Kidney (tissue), 14 donors: ENCODE data around the gene BDNF. TPM values are rescaled to one million over a fixed set of nuclear protein-coding genes. Genes with fewer than 3 reads are reported as not detected.

Source experiments
- DNase-seq, 5 donors: peaks; one replicate each; pipeline ENCODE4 v3.0.0-alpha.2; 2013 to 2020
- FAIRE-seq: peaks from 2 replicates; lab custom pipeline; 2012; peaks lifted over from hg19 to GRCh38; lab: Jason Lieb, UNC
- H3K27ac ChIP-seq, 2 donors: one replicate each; pipeline ENCODE4 v1.7.0; 2013; ENCODE audit warnings: low read depth in 2 of 2, low read length in 2 of 2, inconsistent platforms in 1 of 2
- H3K27me3 ChIP-seq: one replicate; pipeline ENCODE4 v1.7.1; 2013; ENCODE audit warnings: low read length, inconsistent platforms; ENCODE audit not compliant: control insufficient read depth, insufficient read depth
- H3K36me3 ChIP-seq, 3 donors: one replicate each; pipeline versions ENCODE4 v1.7.0 to v1.7.1; 2013; ENCODE audit warnings: low read length in 3 of 3, control low read depth in 1 of 3, inconsistent platforms in 1 of 3; ENCODE audit not compliant: insufficient read depth in 3 of 3, control insufficient read depth in 2 of 3
- H3K4me1 ChIP-seq, 3 donors: one replicate each; pipeline versions ENCODE4 v1.7.0 to v1.7.1; 2013; ENCODE audit warnings: low read length in 3 of 3, inconsistent platforms in 1 of 3, low read depth in 1 of 3; ENCODE audit not compliant: control insufficient read depth in 2 of 3, insufficient read depth in 2 of 3
- H3K4me3 ChIP-seq, 3 donors: one replicate each; pipeline versions ENCODE4 v1.7.0 to v1.8.1; 2013; ENCODE audit warnings: low read length in 3 of 3, control low read depth in 1 of 3, inconsistent platforms in 1 of 3
- H3K9ac ChIP-seq, 3 donors: one replicate each; pipeline versions ENCODE4 v1.7.0 to v1.7.1; 2013; ENCODE audit warnings: low read length in 3 of 3, control low read depth in 1 of 3, inconsistent platforms in 1 of 3
- H3K9me3 ChIP-seq, 3 donors: one replicate each; pipeline versions ENCODE4 v1.7.0 to v1.7.1; 2013; ENCODE audit warnings: low read length in 3 of 3, control low read depth in 1 of 3, inconsistent platforms in 1 of 3; ENCODE audit not compliant: control insufficient read depth in 2 of 3, insufficient read depth in 1 of 3
- intact Hi-C: fragments of 100-400 bp; cut with DNase I; formaldehyde crosslinking; loops from one replicate; pipeline ENCODE4 v1.11.1; 2022
- polyA plus RNA-seq: library from polyadenylated mRNA; stranded (reverse); fragments of 350-450 nt; fragmentation: Illumina TruSeq; extraction: RNeasy Lipid Tissue Mini Kit (QIAGEN cat#74804); gene quantifications from one replicate; pipeline ENCODE4 v1.2.3, GENCODE V29; 2014; ENCODE audit warnings: low read depth, low replicate concordance; ENCODE audit not compliant: insufficient read depth
- total RNA-seq: library from RNA; stranded (reverse); fragmentation: NEBNext Ultra II Directional; extraction: Animal tissue kit (Norgen Biotek cat#: 25700); gene quantifications from one replicate; pipeline ENCODE4 v1.2.1, GENCODE V29; 2021
- TF ChIP-seq, protein P1 (sequence below): IDR thresholded peaks from 3 replicates; pipeline ENCODE4 v1.5.1; 2012; ENCODE audit warnings: mild to moderate bottlenecking, moderate library complexity, borderline replicate concordance; ENCODE audit not compliant: insufficient read depth; ENCODE audit errors: extremely low read depth
- donor health status: control.
- donor health status: control.
- donor health status: control.
- donor health status: control.
- donor health status: control.
- donor health status: DM: yes; HTN: yes; CAD: no.
- donor health status: Normal renal cell carcinoma (clear cell type).

BDNF gene
- total and polyA plus RNA-seq, 2 donors from 2014 or later = 0.19 to 0.31 TPM

DNA sequence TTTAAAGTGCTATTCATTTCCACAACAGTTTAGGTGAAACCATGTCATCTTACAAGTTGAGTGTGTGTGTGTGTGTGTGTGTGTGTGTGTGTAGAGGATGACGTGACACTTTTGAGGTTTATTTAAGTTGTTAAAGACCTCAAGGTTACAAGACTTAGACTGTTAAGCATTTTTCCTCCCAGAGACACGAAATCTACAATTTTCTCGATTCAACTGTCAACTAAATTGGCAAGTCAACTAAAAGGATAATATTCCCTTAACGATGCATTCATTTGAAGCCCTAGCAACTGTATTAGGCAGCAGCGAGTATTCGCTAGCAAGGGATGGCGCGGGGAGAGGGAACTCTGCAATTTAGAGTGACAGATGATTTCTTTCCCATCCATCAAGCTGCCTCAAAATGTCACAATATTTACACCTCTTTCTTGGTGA is 17.6 kb upstream of the BDNF start:
- Histone ChIP-seq H3K9me3 (no peaks in the 10 kb centered on the region), H3K27me3 (peaks cover 33% of the 10 kb centered on the region), H3K36me3 (no peaks in the 10 kb centered on the region), H3K27ac (no peak overlapping the region), H3K9ac (no peak overlapping the region), H3K4me3 (no peak overlapping the region), H3K4me1 (peaks cover 0 to 5% (median 0%) of the 10 kb centered on the region in 3 donors)
- TF ChIP-seq, protein P1, sequence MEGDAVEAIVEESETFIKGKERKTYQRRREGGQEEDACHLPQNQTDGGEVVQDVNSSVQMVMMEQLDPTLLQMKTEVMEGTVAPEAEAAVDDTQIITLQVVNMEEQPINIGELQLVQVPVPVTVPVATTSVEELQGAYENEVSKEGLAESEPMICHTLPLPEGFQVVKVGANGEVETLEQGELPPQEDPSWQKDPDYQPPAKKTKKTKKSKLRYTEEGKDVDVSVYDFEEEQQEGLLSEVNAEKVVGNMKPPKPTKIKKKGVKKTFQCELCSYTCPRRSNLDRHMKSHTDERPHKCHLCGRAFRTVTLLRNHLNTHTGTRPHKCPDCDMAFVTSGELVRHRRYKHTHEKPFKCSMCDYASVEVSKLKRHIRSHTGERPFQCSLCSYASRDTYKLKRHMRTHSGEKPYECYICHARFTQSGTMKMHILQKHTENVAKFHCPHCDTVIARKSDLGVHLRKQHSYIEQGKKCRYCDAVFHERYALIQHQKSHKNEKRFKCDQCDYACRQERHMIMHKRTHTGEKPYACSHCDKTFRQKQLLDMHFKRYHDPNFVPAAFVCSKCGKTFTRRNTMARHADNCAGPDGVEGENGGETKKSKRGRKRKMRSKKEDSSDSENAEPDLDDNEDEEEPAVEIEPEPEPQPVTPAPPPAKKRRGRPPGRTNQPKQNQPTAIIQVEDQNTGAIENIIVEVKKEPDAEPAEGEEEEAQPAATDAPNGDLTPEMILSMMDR = no peak
- FAIRE-seq = no peak
- no peak for DNase-seq
- intact Hi-C loops = no loop called here

DNA sequence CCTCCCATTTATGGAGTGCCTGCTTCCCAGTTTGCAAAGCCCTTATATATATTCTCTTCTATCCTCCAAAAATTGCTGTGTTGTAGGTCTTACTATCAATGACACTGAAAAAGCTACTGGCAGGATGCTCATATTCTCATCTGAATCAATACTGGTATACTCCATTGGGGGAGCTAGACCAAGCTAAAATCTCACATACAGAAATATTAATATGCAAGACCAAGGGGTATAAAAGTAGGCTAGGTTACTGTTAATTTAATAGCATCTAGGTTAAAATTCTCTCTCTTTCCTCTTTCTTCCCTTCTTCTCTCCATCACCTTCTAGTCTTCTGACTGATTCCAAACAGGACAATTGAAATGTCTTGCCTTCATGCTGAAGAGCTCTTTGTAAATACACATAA is 17.1 kb upstream of the BDNF start:
- Histone ChIP-seq H3K27me3 (peaks cover 32% of the 10 kb centered on the region), H3K9me3 (no peaks in the 10 kb centered on the region), H3K4me3 (no peak overlapping the region), H3K36me3 (no peaks in the 10 kb centered on the region), H3K27ac (no peak overlapping the region), H3K9ac (no peak overlapping the region), H3K4me1 (peaks cover 0 to 4% (median 0%) of the 10 kb centered on the region in 3 donors)
- DNase-seq = no peak
- FAIRE-seq = no peak
- TF ChIP-seq, protein P1 = no peak
- intact Hi-C loops = no loop called here

DNA sequence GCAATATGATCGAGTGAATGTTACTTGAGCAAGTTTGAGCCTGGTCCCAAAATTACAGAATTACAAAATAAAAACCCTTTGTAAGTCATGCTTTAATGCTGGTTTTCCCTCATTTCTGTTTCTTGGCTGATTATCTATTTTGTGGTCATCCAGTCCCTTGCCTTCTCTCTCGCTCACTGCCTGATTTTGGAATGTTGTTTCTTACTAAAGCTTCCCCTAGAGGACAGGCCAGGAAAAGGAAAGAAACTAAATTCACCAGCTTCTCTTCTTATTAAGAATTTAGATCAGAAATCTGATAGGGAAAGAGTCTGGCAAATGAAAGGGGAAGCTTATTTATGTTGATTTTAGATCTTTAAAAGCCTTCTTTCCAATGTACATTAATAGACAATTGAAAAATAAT is 16.6 kb upstream of the BDNF start:
- Histone ChIP-seq H3K4me3 (no peak overlapping the region), H3K9ac (no peak overlapping the region), H3K36me3 (no peaks in the 10 kb centered on the region), H3K4me1 (no peaks in the 10 kb centered on the region), H3K9me3 (no peaks in the 10 kb centered on the region), H3K27ac (no peak overlapping the region), H3K27me3 (peaks cover 28% of the 10 kb centered on the region)
- no peak for FAIRE-seq
- TF ChIP-seq, protein P1 = no peak
- intact Hi-C loops = no loop called here
- peak in 1 of 5 donors; percentile 25 for DNase-seq

DNA sequence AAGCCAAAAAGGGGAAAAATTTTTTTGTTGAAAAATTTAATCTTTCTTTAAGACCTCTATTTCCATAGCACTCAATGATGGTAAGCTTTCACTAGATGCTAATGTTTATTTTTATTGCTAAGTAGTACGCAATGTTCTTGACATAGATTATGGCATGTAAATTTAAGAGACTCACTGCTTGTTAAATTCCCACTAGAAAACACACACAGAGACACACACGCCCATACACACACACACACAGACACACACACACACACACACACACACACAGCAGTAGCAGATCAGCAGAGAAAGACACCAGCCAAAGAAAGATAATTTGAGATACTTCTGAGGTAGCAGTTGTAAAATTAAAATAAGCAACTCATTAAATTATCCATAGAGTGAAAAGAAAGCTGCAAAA is 16.0 kb upstream of the BDNF start:
- intact Hi-C loops = no loop called here
- TF ChIP-seq, protein P1 = no peak
- Histone ChIP-seq H3K4me3 (no peak overlapping the region), H3K9ac (no peak overlapping the region), H3K9me3 (no peaks in the 10 kb centered on the region), H3K27ac (no peak overlapping the region), H3K27me3 (peaks cover 22% of the 10 kb centered on the region), H3K4me1 (no peaks in the 10 kb centered on the region), H3K36me3 (no peaks in the 10 kb centered on the region)
- DNase-seq (no peak), FAIRE-seq (no peak)
